ENCODE results near the gene SERINC5.
A peak's percentile ranks its signal among the peaks of the same experiment; 100 is the strongest.

SERINC5 gene

DNA sequence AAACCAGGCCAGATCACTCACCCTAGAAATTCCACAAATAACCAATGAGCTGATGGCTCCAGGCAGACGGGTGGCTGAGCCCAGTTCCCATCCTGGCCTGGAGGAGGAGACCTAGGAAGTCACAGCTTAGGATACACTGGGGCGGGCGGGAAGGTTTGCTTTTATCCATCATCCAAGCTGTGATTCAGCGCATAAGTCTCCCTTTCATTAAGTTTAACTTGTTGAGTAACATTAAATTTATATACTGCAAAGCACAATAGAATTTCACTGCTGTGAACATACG lies 165.0 kb downstream of the SERINC5 start:
- no peak for DNase-seq

DNA sequence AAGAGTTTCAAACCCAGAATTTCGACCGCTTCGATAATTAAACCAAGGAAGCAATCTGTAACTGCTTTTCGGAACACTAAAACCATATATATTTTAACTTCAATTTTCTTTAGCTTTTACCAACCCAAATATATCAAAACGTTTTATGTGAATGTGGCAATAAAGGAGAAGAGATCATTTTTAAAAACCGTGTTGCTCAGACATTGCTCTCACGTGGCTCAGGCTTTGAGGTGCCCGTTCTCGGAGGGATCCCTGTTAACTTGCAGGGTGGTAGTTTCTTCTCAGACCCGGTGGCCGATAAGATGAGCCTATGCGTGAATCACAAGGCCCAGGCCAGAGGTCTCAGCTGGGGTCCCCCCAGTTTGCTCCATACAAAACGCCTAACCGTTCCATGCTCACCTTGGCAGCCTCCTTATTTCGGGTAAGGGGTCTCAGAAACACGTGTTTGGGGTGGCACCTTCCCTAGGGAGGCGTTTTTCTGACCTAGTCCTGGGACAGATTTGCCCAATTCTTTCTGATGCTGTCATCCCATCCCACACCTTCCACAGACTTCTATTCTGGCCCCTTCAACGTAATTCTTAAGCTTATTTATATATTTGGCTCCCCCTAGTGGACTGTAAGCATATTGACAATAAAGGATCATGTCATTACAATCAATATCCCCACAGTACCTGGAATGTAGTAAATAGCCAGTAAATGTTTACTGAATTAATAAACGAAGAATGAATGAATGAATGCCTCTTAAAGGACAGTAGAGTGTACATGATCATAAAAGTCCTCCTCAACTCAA lies 172.6 kb downstream of the SERINC5 start:
- peak; percentile 23 to 92 for DNase-seq

DNA sequence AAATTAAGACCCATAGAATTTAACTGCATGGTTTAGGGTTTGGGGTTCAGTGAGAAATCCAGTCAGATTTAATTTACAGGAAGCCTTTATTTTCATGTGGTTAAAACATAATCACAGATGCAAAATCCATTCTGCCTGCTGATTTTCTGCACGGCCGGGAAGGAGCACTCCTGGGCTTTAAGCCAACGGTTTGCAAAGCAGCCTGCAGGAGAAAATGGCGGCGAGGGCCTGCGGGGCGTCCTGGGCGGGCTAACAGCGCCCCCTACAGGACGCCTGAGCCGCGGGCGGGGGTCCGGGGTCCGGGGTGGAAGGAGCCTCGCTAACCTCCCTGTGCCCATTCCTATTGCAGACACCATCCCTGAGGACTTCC lies 173.1 kb downstream of the SERINC5 start:
- peak; percentile 75 to 78 for DNase-seq

DNA sequence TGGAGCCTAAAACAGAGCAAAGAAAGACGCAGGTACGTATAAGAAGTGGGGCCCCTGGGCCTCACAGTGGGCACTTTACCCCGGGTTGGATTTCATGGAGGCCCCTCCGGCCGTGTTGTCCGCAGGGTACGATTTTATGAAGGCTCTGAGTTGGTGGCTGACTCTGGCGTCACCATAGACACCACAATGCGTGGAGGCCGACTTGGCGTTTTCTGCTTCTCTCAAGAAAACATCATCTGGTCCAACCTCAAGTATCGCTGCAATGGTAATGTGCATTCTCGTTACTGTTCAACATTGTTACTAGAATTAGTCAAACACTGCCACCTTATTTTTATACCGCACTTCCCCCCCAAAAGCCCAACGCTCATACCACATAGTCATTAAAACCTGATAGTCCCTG lies 173.6 kb downstream of the SERINC5 start:
- DNase-seq: no peak

DNA sequence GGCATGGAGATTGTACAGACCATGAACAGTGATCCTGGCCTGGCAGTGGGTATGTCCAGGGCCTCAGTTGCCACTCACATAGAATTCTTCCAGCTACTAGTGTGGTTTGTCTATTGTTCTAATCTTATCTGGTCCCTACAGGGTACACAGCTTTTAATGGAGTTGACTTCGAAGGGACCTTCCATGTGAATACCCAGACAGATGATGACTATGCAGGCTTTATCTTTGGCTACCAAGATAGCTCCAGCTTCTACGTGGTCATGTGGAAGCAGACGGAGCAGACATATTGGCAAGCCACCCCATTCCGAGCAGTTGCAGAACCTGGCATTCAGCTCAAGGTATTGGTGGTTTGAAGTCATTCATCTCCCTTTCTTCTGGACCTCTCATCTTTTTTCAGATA lies 176.9 kb downstream of the SERINC5 start:
- no peak for DNase-seq

DNA sequence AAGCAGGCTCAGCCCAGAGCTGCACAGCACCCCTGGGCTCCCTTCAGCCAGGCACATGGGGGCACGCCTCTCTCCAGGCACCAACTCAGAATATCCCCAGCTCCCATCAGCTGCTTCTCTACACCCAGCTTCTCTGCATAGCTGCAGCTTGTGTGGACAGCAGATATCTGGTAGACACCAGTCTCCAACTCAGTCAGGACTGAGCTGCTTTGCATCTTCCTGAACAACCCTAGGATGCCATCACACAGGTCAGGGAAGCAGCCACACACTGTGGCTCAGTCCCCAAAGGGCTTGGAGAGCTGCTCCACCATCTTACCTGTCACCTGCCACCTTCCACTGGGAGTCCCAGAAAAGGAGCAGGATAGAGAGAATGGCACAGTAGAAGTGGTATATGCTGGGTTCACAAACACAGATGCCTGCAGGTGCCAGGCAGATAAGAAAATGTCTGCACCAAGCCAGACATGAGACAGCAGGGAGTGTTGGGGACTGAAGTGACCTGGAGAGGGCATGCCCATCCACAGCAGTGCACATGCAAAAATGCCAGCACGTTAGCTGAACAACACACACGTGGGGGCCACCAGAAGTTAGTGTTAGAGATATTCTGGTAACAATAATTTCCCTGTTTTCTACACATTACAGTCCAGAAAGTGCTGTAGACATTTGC lies 178.7 kb downstream of the SERINC5 start:
- no peak for DNase-seq

DNA sequence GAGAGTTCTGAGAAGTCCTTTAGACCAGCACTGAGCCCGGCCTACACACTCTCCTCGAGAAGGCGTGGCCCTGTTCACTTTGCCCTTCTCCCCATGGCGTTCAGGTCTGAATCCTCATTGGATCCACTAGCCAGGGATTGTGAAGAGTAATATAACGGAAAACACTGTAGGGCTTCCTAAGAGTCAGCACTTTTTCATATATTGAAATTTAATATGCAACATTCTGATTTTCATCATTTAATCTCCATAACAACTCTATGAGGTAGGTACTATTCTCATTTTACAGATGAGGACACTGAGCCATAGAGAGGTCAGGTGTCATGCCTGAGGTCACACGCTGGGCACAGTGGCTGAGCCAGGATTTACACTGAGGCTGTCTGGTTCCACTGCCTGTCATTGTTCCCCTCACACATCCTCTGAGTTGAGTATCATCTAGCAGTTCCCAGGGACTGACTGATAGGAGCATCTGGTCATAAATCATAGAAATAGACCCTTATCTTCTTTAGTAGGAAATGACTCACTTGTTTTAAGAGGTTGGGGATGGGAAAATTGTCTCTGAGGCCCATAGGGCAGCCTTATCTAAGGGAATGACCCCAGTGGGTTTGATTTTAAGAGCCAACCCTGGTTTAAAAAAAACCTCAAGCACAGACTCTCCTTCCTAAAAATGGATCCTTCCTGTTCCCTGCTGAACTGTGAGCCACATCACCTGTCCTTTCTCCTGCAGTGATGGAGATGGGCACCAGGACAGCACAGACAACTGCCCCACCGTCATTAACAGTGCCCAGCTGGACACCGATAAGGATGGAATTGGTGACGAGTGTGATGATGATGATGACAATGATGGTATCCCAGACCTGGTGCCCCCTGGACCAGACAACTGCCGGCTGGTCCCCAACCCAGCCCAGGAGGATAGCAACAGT lies 179.5 kb downstream of the SERINC5 start:
- no peak for DNase-seq

DNA sequence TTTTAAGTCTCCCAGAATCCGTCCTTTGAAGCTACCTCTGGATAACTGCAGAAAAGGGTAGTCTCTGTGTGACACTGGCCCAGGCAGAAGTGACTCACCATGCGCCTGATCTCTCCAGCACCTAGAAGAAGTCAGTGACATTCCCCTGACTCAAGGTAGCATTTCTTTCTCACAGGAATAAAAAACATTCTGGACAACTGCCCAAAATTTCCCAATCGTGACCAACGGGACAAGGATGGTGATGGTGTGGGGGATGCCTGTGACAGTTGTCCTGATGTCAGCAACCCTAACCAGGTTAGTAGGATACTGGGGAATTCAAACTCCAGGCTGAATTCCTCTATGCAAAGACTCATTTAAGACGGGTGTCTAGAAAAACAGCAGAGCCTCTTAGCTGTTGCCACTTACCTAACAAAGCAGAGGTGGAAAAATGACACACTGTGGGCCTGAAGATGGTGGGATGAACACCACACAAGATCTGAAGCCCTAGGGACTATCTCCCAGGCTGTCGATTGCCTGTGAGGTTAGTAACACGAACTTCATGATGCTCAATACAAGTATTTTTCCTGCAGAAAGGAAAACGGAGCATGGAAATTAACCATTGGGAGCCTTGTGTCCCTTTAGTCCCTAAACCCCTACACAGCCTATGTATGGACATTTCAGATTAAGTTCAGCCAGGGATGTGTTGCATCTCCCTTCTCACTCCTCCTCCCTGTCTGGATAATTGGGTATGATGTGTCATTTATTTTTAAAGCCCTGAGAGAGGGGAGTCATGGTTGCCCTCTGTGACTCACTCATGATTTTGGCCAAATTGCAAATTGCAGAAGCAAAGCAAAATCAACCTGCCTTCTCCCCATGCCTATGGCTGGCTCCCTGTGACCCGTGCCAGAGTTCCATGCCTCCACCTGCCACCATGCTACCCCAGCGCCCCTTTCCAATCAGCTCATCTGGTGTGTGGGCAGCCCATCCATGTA lies 183.5 kb downstream of the SERINC5 start:
- peak in 1 of 2 donors; percentile 17 for DNase-seq

DNA sequence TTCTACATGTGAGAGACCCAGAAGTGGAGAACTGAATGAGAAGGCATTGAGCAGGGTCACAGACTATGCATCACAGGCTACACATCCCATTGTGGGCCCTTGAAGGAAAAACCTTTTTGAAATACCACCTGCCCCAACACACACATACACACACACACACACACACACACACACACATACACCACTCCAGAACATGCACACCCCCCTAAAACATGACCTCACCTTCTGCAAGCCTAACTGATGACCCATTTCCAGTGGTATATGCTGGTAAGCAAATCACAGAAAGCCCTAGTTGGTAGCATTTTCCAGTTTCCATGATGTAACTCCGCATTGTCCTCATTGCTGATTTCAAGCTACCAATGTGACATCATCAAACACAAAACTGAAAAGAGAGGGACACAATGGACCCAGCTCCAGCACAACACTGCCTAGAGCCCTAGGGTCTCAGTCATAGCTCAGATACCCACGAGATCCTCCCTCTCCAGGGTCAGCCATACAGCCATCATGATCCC lies 184.3 kb downstream of the SERINC5 start:
- no peak for DNase-seq

DNA sequence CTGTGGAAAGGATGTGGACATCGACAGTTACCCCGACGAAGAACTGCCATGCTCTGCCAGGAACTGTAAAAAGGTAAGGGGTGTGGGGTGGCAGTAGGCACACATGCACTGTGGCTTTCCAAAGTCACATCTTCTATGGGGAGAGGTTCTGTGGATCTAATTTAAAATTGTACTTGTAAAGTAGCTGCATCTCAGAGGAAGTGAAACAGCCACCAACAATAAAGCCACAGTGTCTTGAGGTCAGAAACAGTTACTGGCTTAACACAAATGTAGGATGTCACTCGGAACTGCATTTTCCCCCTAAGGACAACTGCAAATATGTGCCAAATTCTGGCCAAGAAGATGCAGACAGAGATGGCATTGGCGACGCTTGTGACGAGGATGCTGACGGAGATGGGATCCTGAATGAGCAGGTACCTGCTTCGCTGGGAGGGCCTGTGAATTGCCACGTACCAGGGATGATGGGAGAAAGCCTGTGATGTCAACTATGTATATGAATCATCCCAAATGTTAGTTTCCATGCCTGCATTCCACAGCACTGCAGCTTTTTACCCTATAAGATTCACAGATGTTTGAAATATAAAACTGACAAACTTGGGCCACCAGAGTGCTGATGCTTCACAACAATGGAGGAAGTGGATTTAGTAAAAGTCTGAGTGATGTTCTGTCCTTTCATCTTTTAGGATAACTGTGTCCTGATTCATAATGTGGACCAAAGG lies 185.4 kb downstream of the SERINC5 start:
- no peak for DNase-seq

DNA sequence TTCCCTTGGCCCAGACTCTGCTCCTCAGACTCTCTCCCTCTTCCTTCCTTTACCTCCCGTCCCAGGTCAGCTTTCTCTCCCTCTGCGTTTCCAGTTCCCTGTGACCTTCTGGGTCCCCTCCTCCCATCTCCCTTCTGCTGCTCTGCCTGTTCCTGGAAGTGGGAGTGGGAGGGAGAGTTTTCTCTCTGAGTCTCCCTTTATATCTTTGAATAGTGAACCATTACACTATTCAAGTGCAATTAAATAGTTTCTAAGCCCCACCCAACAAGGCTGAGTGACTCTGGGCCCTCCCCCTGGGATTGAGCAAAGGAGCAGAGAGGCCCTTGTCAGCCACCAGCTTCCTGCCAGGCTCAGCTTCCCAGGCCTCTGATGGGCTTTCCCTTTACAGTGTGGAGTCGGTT lies 185.9 kb downstream of the SERINC5 start:
- DNase-seq: no peak

DNA sequence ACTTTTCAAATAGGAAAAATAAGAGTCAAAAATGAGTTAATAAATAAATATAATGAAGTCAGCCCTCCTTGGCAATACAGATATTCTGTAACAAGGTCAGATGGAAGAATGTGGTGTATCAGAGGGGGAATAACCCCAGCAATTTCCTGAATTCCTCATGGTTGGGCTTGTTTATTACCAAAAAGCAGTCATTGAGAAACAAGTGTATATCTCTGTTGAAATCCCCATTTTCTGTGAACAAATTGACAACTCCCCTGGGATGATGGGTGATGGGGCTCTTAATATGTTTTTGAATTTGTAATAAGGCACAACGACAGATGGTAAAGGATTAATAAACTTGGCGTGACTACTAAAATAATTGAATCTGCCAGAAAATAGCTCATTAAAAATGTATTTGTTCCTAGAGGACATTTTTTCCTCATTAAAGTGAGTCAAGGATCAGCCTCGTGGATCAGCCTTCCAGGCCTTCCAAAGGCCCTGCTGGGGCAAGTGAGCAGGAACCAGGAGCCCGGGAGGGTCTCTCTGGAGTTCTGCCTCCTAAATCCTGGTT lies 186.5 kb downstream of the SERINC5 start:
- DNase-seq: no peak

DNA sequence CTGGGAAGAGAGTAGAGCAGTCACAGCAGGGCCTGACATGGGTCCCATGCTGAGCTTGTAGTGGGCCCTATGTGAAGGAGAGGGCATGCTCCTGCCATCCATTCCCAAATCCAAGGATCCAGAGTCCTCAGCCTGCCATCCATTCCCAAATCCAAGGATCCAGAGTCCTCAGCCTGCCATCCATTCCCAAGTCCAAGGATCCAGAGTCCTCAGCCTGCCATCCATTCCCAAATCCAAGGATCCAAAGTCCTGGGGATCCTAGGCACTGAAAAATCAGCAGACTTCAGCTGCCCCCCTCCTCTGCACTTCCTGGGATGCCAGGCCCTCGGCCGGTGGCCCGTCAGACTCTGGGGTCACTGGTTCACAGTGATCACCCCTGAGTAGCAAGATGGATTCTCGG lies 187.1 kb downstream of the SERINC5 start:
- DNase-seq: no peak

DNA sequence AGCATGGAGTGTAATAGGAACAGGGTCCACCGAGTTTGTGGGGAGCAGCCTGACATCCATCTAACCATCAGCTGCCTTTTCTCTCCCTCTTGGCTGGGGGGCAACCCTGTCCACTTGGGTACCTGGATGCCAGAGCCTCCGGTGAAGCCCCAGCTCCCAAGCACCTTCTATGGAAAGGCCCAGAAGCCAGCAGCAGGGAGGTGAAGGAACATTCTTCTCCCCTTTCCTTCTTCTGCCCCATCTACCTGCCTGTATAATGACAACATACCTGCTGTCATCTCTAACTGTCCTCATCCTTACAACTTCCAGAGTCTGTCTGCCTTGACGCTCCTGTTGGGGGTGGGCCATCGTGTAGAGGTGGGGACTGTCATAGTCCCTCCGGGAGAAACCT lies 187.6 kb downstream of the SERINC5 start:
- DNase-seq: no peak

DNA sequence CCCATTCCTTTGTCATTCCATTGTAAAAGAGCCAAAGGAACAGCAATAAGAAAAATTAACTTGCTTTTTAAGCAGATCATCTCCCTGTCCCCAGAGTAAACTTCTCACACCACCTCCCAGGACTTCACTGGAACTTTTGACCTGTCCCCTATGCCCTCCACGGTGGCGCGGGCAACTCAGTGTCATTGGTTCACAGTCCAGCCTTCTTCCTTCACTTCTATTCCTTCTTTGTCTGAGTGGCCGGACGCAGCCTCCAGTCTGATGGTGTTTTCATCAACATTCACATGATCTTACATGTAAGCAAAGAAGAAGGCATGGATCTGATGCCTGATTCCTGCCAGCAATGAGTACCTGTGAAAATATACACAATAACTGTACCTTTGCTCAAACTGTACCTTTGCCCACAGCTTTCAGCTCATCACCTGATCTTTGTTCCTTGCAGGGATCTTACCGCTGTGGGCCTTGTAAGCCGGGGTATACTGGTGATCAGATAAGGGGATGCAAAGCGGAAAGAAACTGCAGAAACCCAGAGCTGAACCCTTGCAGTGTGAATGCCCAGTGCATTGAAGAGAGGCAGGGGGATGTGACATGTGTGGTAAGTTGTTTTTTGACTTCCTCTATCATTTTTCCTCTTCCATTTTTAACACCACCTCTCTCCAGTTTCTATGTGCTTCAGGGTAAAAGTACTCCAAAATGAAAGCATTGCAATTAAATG lies 188.2 kb downstream of the SERINC5 start:
- no peak for DNase-seq

DNA sequence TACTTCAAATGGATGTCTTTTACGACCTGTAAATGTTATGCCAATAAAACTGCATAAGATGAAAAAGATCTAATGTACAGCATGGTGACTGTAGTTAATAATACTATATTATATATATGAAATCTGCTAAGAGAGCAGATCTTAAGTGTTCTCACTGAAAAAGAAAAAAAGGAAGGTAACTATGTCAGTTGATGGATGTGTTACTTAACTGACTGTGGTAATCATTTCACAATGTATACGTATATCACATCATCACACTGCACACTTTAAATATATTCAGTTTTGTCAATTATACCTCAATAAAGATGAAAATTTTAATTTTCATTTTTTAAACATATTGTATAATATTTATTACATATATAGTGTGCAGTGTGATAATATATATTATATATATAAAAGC lies 188.8 kb downstream of the SERINC5 start:
- DNase-seq: no peak

DNA sequence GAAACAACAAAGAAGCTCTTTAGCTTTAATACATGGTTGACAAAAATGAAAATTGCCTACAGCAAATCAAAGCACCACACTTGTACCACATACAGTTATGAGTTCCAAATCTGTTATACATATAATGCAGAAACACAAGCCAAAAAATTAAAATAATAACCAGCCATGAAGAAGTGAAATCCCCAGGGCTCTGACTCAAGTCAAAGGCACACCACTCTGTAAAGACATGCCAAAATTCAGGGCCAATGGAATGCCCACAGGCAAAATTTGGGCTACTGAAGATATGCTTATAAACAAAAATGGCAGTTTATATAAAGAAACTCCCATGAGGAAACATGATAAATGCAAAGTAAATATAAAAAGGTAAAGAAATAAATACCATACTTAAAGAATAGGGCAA lies 191.7 kb downstream of the SERINC5 start:
- no peak for DNase-seq

All from hippocampal formation (tissue), 2 donors.